C4-2B (cell line): ENCODE data around the gene ARHGEF12.

Experiments used
- H3K27ac ChIP-seq: fragments of 450-650 bp; 2 replicates; pipeline ENCODE4 v1.5.1; 2017
- ZFX ChIP-seq: fragments of 450-650 bp; IDR thresholded peaks from 2 replicates; pipeline ENCODE4 v1.6.1; 2017
- TF ChIP-seq, protein P1 (sequence below): fragments of 450-650 bp; conservative IDR thresholded peaks from 2 replicates; pipeline ENCODE4 v1.5.1; 2017; ENCODE audit warnings: mild to moderate bottlenecking

Gene ARHGEF12

DNA sequence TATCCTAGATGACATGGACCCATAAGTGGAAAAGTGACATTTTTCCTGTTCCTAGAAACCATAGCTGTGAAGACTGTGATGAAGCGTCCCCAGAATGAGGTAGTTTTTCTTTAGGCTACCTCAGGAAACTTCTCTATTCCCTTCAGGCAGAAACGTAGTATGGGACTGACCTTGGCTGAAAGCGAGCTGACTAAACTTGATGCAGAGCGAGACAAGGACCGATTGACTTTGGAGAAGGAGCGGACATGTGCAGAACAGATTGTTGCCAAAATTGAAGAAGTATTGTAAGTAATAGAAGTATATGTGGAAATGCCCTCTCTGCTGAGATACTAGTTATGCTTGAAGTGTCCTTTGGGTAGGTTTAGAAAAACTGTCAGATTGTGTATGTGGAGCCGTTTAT lies 110.6 kb downstream of the ARHGEF12 start:
- H3K27ac ChIP-seq = no peak overlapping the region
- TF ChIP-seq, protein P1, sequence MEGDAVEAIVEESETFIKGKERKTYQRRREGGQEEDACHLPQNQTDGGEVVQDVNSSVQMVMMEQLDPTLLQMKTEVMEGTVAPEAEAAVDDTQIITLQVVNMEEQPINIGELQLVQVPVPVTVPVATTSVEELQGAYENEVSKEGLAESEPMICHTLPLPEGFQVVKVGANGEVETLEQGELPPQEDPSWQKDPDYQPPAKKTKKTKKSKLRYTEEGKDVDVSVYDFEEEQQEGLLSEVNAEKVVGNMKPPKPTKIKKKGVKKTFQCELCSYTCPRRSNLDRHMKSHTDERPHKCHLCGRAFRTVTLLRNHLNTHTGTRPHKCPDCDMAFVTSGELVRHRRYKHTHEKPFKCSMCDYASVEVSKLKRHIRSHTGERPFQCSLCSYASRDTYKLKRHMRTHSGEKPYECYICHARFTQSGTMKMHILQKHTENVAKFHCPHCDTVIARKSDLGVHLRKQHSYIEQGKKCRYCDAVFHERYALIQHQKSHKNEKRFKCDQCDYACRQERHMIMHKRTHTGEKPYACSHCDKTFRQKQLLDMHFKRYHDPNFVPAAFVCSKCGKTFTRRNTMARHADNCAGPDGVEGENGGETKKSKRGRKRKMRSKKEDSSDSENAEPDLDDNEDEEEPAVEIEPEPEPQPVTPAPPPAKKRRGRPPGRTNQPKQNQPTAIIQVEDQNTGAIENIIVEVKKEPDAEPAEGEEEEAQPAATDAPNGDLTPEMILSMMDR = no peak
- TF ChIP-seq ZFX = no peak

DNA sequence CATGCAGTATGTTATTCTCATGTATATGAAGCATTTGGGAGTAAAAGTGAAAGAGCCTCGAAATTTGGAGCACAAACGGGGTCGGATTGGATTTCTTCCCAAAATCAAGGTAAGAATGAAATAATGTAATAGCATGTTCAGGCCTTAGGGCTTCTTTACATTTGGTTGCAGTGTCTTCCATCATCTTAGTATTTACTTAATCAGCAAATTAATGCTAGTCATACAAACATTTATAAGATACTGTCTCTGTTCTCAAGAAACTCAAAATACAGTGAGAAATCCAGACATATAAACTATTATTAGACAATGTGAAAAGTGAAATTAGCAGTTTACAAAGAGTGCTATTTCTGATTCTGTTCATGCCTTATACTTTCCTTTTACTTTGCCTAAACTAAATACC lies 112.0 kb downstream of the ARHGEF12 start:
- H3K27ac ChIP-seq = no peak overlapping the region
- TF ChIP-seq ZFX = no peak
- TF ChIP-seq, protein P1 = no peak

DNA sequence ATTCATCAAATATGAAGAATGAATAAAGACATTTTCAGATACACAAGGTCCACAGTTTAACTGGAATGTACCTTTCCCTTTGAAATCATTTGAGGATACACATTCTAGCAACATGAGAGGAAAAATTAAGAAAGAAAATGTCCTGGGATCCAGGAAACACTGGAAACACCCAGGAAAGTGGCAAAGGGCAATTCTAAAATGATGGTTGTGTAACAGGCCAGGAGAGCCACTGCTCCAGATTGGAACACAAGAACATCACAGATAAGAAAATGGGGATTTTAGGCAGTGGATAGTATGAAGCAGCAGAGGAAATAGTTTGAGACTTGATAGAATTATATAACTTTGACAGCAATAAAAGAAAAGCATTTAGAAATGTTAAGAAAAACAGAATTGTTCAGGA lies 119.3 kb downstream of the ARHGEF12 start:
- TF ChIP-seq, protein P1 = no peak
- TF ChIP-seq ZFX = no peak
- H3K27ac ChIP-seq = no peak overlapping the region

DNA sequence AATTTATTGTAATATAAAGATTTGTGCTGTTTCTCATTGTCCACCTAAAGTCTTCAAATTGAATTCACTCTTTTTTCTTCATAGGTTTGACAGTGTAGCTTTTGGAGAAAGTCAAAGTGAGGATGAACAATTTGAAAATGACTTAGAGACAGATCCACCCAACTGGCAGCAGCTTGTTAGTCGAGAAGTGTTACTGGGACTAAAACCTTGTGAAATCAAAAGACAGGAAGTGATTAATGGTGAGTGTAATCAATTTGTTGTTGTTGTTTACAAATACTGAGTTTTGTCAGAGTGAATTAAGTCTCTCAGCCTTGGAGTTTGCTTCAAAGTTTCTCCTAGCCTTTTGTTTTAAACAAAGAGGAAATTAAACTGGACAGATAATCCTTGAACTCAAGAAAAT lies 121.8 kb downstream of the ARHGEF12 start:
- no peak for TF ChIP-seq ZFX
- TF ChIP-seq, protein P1 = no peak
- no peak overlapping the region for H3K27ac ChIP-seq

DNA sequence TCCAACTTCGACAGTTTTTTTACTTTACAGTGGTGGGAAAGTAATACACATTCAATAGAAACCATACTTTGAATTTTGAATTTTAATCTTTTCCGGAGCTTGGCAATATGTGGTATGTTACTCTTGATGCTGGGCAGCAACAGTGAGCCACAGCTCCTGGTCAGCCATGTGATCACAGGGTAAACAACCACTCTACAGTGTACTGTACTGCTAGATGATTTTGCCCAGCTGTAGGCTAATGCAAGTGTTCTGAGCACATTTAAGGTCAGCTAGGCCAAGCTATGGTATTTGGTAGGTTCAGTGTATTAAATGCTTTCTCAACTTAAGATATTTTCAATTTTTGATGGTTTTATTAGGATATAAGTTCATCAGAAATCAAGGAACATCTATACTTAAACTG lies 126.6 kb downstream of the ARHGEF12 start:
- no peak for TF ChIP-seq ZFX
- TF ChIP-seq, protein P1 = no peak

DNA sequence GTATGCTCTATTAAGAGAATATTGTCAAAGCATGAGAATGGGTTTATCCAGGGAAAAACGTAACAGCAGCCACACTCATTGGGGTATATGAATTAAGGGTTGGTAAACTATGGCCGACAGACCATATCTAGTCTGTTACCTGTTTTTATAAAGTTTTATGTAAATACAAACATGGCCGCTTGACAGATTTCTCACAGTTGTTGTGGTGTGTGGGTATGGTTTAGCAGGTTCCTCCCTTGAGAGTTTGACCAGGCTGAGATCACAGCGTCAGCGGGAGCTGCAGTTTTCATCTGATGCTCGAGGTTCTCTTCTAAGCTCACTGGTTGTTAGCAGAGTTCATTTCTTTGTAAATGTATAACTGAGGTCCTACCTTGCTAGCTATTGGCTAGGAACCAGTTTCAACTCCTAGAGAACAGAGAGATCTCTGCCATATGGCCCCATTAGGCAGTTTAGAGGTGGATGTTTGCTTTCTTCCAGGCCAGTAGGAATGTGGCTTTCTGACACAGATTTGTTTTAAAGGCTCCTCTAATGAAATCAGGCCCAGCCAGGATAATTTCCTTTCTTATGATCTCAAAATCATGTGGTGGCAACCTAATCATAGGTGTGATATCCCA lies 129.8 kb downstream of the ARHGEF12 start:
- TF ChIP-seq ZFX = no peak
- TF ChIP-seq, protein P1 = no peak
- no peak overlapping the region for H3K27ac ChIP-seq

More for the DNA sequence above, 126.6 kb downstream of the ARHGEF12 start:
- H3K27ac ChIP-seq = no peak overlapping the region

DNA sequence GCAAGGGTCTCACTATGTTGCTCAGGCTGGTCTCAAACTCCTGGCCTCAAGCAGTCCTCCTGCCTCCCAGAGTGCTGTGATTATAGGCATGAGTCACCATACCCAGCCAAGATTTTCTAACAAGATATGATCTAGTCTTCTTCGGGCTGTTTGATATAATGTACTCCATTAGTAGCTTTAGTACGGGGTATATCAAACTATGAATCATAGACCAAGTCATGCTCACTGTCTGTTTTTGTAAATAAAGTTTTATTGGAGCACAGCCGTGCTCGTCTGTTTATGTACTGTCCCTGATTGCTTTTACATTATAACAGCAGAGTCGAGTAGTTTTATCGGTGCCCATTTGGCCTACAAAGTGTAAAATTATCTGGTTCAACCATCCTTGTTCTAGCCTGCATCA lies 131.4 kb downstream of the ARHGEF12 start:
- H3K27ac ChIP-seq = no peak overlapping the region
- TF ChIP-seq, protein P1 = no peak
- no peak for TF ChIP-seq ZFX
